OCI-M2 (cell line): ENCODE data around the gene FICD.
A peak's percentile ranks its signal among the peaks of the same experiment; 100 is the strongest.

Source experiments
- DNase-seq: peaks from one replicate; lab custom pipeline; 2025; ENCODE audit not compliant: unreplicated experiment; lab: John Stamatoyannopoulos, UW

Gene FICD

DNA sequence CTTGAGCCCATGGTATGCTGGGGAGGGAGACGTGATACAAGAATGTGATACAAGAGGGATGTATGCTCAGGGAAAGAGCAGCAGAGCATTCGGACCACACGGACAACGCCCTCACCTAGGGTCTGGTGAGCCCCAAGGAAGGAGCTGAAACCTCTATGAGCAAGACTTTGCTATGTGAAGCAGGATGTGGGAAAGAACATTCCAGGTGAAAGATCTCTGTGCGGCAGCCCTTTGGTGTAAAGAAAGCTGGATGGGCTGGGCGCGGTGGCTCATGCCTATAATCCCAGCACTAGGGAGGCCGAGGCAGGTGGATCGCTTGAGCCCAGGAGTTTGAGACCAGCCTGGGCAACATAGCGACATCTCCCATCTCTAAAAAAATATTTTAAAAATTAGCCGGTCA lies 16.9 kb upstream of the FICD start:
- DNase-seq: no peak

DNA sequence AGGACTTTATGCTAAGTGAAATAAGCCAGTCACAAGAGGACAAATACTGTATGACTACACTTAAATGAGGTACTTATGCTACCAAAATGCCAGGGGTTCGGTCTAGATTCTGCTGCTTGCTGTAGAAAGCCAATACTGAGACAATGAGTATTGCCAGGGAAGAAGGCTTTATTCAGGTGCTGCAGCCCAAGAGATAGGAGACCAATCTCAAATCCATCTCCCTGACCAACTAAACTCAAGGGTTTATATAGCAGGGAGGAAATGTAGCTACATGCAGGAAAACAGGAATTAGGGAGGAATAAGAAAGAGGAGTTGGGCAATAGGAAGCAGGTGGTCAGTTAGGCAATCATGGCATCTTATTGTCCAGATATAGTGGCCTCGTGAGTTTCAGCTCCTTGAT lies 12.2 kb upstream of the FICD start:
- no peak for DNase-seq

DNA sequence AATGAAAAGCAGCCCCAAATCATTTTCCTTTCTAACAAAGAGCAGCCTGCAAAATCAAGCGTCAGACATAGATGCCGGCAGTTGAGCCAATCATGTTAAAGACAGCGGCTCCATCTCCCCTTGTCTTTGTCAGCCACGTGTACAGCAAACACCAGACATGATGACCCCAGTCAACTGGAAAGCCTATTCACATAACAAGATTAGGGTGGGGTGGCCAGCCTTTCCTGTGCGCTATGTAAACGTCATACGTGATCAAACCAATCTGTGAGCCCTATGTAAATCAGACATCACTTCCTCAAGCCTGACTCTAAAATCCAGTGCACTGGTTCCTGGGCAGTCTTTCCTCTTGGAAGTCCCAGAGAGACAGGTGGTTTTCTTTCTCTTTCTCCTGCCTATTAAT lies 9.9 kb upstream of the FICD start:
- DNase-seq: no peak

DNA sequence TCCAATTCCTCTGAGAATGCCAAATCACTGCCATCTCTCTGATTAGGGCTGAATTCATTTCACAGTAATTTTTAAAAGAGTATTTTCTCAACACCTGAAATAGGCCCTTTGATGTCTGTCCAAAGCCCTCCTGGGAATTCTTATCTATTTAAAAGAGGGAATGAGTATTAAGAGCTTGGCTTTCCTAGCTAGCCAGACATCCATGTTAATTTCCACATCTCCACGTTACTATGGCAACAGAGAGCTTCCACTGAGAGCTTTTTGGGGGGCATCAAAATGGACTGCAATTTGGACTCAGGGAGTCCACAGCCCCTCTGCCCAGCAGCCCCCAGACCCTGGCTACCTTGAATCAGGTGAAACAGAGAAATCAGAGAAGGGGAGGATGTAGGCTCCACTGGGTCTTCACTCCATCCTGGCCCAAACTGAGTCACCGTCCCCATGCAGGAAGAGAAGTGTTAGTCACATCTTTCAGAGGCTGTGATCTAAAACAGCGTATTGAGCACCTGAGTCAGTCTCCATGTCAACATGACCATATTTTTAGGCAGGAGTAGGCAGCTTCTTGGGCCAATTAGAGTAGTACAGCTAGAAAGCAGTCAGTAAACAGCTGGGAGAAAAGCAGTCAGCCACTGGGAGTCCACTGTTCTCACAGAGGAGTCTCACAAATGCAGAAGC lies 7.0 kb upstream of the FICD start:
- DNase-seq: no peak

DNA sequence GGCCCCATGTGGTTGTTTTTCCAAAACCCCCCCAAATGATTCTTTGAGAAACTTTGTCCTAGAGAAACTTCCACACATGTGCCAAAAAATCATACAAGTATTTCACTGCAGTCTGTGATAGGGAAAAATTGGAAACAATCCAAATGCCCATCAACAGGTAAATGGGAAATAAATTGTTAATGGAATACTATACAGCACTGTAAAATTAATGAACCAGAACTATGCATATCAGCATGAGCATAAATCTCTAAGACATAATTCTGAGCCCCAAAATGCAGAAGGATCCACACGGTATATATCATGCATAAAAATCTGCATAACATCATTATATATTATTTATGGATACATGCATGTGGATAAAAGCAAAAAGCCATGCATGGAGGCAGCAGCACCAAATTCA lies 5.3 kb upstream of the FICD start:
- DNase-seq: no peak

DNA sequence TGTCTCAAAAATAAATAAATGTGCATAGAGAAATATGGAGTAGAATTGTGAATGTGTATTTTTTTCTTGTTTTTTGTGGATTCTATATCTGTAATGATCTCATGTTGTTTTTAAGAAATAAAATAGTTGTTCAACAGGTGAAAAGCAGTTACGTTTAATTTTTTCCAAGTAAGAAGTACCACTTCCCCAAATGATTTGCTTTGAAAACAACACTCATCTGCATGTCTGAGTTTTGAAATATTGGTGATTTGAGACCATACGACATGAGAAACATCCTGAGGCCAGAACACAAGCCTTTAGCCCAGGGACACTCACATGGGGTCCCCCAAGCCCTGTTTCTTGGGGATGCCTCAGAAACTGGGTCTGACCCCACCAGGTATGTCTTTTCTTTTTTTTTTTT lies 4.2 kb upstream of the FICD start:
- no peak for DNase-seq

DNA sequence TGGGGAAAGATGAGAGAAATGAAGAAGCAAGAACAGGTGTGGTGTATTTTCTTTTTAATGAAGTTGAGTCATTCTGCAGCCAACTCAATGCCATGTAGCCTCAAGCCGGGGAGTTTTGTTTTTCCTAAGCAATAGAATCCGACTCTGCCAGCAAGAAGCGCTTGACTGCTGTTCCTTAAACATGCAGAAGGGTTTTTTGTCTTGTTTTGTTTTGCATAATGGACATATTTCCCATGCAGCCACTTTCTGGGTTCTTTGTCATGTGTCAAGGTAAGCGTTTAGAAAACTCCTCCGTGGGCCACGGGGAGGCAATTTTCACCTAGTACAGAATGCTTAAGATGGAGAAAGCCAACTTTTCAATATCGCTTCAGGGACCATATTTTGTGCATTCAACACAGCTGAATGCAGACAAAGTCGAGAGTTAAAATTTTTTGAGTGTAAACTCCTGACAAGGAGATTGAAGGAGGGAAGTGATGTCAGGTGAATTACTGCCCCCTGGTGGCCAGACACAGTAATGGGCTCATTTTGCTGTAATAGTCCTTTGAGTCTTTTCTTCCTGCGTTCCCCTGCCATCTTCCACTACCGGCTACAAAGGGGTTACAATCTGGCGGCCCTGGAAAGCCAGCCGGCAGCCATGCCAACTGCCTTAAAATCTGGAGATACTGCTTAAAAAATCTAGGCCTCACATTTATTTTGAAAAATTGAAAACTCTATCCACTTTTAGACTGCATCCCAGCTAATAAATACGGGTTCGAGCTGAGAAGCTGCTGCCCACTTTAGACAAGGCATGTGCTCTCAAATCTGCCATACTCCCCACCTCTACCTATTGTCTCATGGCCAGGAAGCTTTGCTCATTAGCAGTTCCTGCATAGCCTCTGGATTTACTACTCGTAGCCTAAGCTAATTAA lies 3.2 kb upstream of the FICD start:
- peak; percentile 26 for DNase-seq

DNA sequence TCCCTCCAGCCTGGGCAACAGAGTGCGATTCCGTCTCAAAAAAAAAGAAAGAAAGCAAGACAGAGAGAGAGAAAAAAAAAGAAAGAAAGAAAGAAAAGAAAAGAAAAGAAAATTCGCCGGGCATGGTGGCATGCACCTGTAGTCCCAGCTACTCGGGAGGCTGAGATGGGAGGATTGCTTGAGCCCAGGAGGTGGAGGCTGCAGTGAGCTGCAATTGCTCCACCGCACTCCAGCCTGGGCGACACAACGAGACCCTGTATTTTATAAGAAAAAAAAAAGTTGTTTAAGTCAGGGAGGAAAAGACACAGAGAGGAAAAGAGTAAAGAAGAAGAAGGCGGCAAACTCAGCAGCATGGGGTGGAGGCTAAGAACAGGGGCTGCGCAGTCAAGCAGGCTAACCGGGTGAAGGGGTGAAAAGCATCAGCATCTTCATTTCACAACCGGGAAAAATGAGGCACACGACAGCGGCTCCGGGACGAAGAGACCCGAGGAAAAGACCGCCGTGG lies 557 bp upstream of the FICD start:
- no peak for DNase-seq

DNA sequence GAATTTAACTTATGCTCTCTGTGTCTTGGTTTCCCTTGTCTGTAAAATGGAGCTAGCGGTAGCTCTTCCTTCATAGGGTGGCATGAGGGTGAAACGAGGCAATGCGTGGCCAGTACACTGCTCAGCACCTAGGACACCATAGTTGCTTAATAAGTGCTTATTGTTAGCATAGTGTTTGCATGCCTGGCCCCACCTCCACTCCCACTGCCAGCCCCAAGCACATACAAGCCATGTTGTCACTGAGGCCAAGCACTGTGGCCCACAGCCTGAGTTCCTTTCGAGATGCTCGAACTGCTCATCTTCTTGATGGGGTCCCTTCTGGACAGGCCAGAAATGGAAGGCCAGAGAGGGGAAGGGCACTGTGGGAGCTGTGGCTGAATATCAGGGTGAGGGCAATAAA lies 839 bp downstream of the FICD start:
- no peak for DNase-seq

DNA sequence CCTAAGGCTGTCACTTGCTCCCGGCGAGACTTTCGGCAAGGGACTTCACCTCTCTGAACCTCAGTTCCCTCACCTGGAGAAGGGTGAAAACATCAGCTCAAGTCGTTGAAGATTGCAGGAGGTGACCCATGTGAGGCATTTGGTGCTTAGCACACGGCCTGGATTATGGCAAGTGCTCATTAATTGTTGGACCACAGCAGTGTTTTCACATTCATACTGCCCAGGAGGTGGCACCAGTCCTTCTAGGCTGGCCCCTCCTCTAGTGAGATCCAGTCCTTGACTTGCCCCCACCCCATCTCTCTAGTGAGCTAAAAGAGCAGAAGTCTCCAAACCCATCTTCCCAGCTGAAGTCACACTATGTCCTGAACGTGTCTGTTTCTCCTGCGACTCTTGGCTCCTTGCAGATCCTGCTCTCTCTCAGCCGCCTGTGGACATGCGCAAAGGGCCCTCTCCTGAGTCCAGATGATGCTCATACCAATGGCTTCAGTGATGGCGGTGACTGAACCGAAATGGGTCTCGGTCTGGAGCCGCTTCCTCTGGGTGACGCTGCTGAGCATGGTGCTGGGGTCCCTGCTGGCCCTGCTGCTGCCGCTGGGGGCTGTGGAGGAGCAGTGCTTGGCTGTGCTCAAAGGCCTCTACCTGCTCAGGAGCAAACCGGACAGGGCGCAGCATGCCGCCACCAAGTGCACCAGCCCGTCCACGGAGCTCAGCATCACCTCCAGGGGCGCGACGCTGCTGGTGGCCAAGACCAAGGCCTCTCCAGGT lies 1.6 kb downstream of the FICD start:
- no peak for DNase-seq

DNA sequence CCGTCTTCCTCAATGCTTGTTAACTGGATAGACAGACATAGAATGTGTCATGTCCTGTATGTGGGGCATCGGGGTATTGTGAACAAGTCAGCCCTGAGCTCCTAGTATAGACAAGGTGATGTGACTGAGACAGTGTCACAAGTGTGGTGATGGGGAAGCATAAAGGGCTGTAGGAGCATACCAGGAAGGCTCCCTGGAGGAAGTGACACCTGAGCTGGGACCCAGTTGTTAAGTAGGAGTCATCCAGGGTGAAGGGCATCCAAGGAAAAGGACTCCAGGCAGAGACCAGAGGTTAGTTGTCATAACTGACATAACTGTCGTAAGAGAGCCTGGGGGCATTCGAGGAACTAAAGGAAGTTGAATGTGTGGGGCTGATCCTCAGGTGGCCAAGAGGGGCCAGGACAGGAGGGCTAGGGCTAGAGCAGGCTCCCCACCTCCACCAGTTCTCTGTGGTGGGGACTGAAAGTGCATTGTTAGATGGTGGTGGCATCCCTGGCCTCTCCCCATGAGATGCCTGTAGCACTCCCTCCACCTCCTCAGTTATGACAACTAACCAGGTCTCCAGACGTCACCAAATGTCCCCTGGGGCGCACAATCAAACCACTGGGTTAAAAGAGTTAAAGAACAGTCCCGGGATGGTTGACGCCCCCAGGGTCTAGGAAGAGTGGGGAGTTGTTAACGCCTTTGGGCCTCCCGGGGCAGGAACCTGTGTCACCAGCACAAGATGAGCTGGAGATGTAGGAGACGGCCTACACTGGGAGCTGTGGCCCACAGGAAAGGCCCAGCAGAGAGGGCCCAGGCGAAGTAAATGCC lies 2.4 kb downstream of the FICD start:
- DNase-seq: no peak

DNA sequence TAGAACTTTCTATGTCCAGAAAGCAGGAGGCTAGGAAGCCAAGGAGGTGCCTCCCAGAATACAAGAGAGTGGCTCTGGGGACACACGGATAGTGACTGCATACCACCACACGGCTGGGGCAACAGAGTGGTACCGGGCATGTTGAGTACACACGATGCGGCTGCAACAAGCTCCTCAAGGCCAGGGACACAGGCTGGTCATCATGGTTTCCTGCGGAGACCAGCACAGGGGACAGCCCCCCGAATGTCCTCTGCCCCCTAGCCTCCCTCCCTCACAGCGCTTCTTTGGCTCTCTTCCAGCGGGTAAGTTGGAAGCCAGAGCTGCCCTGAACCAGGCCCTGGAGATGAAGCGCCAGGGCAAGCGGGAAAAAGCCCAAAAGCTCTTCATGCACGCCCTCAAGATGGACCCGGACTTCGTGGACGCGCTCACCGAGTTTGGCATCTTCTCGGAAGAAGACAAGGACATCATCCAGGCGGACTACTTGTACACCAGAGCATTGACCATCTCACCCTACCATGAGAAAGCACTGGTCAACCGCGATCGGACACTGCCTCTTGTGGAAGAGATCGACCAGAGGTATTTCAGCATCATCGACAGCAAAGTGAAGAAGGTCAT lies 3.1 kb downstream of the FICD start:
- DNase-seq: no peak

DNA sequence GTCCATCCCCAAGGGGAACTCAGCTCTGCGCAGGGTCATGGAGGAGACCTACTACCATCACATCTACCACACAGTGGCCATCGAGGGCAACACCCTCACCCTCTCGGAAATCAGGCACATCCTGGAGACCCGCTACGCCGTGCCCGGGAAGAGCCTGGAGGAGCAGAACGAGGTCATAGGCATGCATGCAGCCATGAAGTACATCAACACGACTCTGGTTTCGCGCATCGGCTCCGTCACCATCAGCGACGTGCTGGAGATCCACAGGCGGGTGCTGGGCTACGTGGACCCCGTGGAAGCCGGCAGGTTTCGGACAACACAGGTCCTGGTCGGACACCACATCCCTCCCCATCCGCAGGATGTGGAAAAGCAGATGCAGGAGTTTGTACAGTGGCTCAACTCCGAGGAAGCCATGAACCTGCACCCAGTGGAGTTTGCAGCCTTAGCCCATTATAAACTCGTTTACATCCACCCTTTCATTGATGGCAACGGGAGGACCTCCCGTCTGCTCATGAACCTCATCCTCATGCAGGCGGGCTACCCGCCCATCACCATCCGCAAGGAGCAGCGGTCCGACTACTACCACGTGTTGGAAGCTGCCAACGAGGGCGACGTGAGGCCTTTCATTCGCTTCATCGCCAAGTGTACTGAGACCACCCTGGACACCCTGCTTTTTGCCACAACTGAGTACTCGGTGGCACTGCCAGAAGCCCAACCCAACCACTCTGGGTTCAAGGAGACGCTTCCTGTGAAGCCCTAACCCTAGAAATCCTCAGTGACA lies 3.8 kb downstream of the FICD start:
- no peak for DNase-seq

DNA sequence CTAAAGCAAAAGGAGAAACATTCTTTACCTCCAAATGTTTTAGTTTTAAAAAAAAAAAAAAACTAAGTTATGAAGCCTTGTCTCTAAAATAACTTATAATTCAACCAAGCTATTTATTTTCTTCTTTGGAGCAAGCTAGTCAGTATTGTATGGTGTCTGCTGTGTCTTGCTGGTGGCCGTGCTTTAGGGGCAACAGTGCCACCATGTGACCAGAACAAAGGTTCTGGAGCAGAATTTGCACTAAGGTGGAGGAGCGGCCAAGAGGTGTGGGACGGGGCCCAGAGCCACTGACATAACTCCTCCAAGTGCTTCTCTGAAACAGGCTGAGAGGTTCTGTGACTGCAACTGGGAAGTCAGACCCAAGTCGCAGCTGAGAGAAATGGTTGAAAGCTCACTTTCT lies 4.5 kb downstream of the FICD start:
- no peak for DNase-seq

DNA sequence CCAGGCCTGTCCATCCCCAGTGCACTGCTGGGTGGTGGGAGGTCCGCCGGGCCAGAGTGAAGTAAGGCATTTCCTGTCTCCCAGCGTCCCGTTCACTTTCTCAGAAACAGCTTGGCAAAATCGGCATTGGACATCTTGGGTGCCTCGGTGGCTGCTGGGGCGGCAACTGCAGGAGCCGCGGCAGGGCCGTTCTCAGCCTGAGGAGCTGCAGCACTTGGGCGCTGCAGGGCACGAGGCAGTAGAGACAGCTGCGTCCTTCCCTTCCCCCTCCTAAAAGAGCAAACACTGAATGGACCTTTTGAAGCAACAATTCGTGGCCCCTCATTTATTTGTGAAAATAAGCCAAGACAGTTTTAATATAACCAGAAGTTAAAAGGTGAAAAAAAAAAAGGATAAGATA lies 8.3 kb downstream of the FICD start:
- DNase-seq: no peak

DNA sequence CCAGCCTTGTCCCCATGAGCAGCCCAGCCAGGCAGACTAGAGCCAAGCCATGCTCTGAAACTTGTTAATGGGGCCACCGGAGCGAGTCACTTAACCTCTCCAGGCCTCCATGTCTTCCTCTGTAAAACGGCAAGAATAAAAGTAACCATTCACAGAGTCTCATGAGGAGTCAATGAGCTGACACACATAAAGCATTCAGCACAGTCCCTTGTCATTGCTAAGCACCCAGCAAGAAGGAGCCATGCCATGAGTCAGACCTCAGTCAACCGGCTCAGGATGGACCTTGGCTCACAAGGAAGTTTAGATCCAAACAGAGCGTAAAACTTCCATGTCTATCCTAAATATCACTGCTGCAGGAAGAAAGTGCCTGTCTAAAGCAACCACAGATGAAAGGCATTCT lies 10.6 kb downstream of the FICD start:
- no peak for DNase-seq

DNA sequence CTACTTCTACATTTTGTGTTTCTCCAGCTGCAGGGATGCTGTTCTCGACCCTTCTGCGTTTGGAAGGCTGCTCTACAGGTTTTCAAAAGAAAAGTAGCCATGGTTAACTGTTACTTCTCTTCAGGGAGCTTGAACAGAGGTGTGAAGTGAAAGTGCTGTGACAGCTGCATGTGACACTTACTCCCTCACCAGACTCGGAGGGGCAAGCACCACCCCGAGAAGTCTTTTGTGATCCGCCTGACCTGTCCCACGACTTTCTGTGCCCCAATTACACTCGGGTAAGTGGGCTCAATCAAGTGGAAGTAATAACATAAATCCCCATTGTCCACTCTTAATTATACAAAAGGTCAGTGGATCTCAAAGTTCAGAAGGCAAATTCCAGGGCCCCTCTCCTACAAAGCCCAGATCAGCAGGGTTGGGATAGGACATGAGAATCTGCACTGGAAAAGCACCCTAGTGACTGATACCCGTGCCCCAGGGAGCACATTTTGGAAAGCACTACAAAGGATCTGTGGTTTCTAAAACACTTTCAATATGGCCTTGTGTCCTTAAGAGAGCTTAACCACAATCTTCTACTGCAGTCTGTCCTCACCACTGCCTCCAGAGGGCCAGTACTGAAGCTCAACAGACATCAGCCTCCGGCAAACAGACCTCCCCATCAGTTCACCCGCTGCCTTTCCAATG lies 11.5 kb downstream of the FICD start:
- DNase-seq: no peak

DNA sequence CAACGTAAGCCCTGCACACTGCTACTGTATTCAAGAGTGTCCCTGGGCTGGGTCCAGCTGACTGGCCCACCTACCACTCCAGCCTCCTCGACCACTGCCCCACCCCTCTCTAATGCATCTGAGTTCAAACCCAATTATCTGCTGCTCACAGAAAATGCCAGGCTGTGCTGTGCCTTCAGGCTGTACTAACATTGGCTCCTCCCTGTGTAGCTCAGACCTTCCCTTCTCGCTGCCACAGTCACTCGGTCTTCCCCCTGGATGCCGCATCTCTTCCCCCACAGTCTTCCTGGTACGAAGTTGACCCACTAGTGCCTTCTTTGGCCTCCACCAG lies 12.1 kb downstream of the FICD start:
- DNase-seq: no peak

DNA sequence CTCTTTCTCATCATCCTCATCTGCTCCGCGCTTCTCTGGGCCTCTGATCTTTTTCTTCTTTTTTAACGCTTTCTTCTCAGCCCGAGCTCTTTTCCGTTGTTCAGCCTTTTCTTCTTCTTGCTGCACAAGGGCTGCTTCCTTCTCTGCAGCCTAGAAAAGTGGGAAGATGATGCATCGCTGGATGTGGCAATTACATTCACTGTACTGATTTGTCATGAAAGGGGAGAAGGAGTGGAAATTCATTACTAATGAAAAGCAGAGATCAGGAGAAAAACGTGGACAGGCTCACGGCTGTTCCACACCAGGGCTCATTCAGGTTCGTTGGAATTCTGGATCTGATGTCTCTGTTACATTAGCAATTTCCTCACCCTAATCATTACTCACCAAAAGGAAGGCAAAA lies 15.1 kb downstream of the FICD start:
- no peak for DNase-seq
